Stimulated activated CD4-positive, alpha-beta T cell treated with anti-CD3 and anti-CD28 coated beads, Interleukin-1b, Interleukin-23, amount 100 ng/mL, for 24 hours (primary cell): ENCODE results near the gene POLR3K.
"Not testable (repeated sequence)": the region's sequence is repeated elsewhere in the genome, so short reads cannot be mapped to it uniquely, and the experiment has no call there.

Source experiments
- DNase-seq, 4 experiments: peaks; one replicate each; pipeline ENCODE4 v3.0.0-alpha.2; 2020; ENCODE audit warnings: low read depth in 4 of 4, low spot score in 1 of 4

POLR3K gene

GRCh38 chr16:20886-21285, 32.5 kb downstream of the POLR3K start:
- DNase-seq = not testable (repeated sequence)

- not testable (repeated sequence) for DNase-seq
These were observed 36.2 kb downstream of the POLR3K start for GRCh38 chr16:17062-17765.

GRCh38 chr16:10772-11171, 42.6 kb downstream of the POLR3K start:
- DNase-seq = peak; percentile 45 to 85 (median 66)

GRCh38 chr16:9903-10665, 43.3 kb downstream of the POLR3K start:
- no peak for DNase-seq
